SK-N-SH (cell line): ENCODE results near the gene DGKH.

Source experiments
- CTCF ChIP-seq: fragments of 200-600 bp; sonication (generic); IDR thresholded peaks from 2 replicates; pipeline ENCODE4 v1.6.1; 2017; ENCODE audit warnings: antibody characterized with exemption, mild to moderate bottlenecking, moderate library complexity
- EZH2phosphoT487 ChIP-seq: fragments of 200-600 bp; sonication (generic); IDR thresholded peaks from 2 replicates; pipeline ENCODE4 v1.6.1; 2017; ENCODE audit warnings: low read depth, mixed run types, mild to moderate bottlenecking, antibody characterized with exemption, moderate library complexity, borderline replicate concordance
- NFIC ChIP-seq: IDR thresholded peaks from 2 replicates; pipeline ENCODE4 v1.4.0; 2012; ENCODE audit warnings: borderline replicate concordance
- NRF1 ChIP-seq: IDR thresholded peaks from 2 replicates; pipeline ENCODE4 v1.6.1; 2012; ENCODE audit warnings: low read depth, mild to moderate bottlenecking, low read length
- SIN3A ChIP-seq: IDR thresholded peaks from 2 replicates; pipeline ENCODE4 v1.6.1; 2012; ENCODE audit warnings: low read depth, mild to moderate bottlenecking, low read length, moderate library complexity, borderline replicate concordance
- USF2 ChIP-seq: fragments of 150-350 bp; IDR thresholded peaks from 2 replicates; pipeline ENCODE4 v1.6.1; 2017; ENCODE audit warnings: antibody characterized with exemption, low read length, low read depth, borderline replicate concordance

DNA sequence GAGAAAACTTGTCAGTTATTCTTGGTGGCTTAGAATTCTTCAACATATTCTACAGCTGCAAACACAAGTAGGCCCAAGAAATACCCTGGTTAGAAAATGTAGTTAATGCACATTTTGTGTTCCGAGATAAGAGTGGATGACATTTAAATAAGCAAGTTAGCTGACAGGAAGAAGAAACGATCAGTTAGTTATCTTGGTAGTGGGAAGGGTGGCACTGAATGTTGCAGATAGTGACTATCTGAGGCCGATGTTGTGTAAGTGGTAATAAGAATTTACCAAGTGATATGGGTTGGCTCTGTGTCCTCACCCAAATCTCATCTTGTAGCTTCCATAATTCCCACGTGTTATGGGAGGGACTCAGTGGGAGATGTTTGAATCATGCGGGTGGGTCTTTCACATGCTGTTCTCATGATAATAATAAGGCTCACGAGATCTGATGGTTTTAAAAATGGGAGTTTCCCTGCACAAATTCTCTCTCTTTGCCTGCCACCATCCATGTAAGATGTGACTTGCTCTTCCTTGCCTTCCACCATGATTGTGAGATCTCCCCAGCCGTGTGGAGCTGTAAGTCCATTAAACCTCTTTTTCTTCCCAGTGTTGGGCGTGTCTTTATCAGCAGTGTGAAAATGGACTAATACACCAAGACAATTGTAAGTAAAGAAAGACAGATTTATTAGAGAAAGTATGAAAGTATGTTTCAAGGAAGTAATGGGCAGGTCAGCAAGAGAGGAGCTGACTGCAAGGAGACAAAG is 212.6 kb downstream of the DGKH start:
- TF ChIP-seq CTCF (no peak), SIN3A (no peak), NRF1 (no peak), NFIC (no peak), EZH2phosphoT487 (no peak), USF2 (no peak)
